Measurements from ENCODE around the gene HNRNPL. TPM values are rescaled to one million over a fixed set of nuclear protein-coding genes. Genes with fewer than 3 reads are reported as not detected.

The HNRNPL gene
- total and polyA plus RNA-seq, 2 of the 8 experiments (the other 6 are each of a cell fraction or from before 2014, with no cell fraction given) = 404 to 779 TPM

- no peak for TF ChIP-seq RNF2 (IDR thresholded peaks at IDR 0.05; ENCODE audit: borderline replicate concordance, low read depth, low read length, missing control alignments, poor library complexity, severe bottlenecking)
Measured at GRCh38 chr19:38870612-38871011, 20.8 kb upstream of the HNRNPL start (continued).

Measured in H1 (cell line).